C4-2B (cell line): ENCODE data around the gene LRRFIP1.

Experiments used
- CTCF ChIP-seq: fragments of 450-650 bp; conservative IDR thresholded peaks from 2 replicates; pipeline ENCODE4 v1.5.1; 2017; ENCODE audit warnings: mild to moderate bottlenecking
- ZFX ChIP-seq: fragments of 450-650 bp; IDR thresholded peaks from 2 replicates; pipeline ENCODE4 v1.6.1; 2017

- TF ChIP-seq CTCF (no peak), ZFX (no peak)
Observed at GRCh38 chr2:237597196-237598145, 29.9 kb upstream of the LRRFIP1 start.
